GM12892 (cell line): ENCODE measurements around the gene PREX1.

Experiments used
- POLR2A ChIP-seq: IDR thresholded peaks from 2 replicates; pipeline ENCODE4 v1.6.1; 2011; ENCODE audit warnings: low read depth, low read length, control low read depth
- POLR2AphosphoS5 ChIP-seq: IDR thresholded peaks from 2 replicates; pipeline ENCODE4 v1.6.1; 2011; ENCODE audit warnings: low read depth, low read length, control low read depth
- TAF1 ChIP-seq: IDR thresholded peaks from 2 replicates; pipeline ENCODE4 v1.6.1; 2011; ENCODE audit warnings: low read depth, mild to moderate bottlenecking, control low read depth, low read length, borderline replicate concordance

- TF ChIP-seq POLR2A (no peak), POLR2AphosphoS5 (no peak), TAF1 (no peak)
Measured at GRCh38 chr20:48759631-48760245, 68.1 kb downstream of the PREX1 start.
